Daoy (cell line): Measurements from ENCODE around the gene DHFR2. TPM values are rescaled to one million over a fixed set of nuclear protein-coding genes. Genes with fewer than 3 reads are reported as not detected.
"Not testable (repeated sequence)": the region's sequence is repeated elsewhere in the genome, so short reads cannot be mapped to it uniquely, and the experiment has no call there.

Experiments used
- DNase-seq: peaks from one replicate; pipeline ENCODE4 v3.0.0-alpha.2; 2015; ENCODE audit warnings: low read depth
- total RNA-seq: library from RNA; depleted of rRNA; stranded (reverse); fragments of >200 nt; shearing (Covaris generic); gene quantifications from 2 replicates; pipeline ENCODE4 v1.2.3, GENCODE V29; 2014; rRNA removed

The DHFR2 gene
- 2.5 and 3.5 TPM in 2 replicates for total RNA-seq

DNA sequence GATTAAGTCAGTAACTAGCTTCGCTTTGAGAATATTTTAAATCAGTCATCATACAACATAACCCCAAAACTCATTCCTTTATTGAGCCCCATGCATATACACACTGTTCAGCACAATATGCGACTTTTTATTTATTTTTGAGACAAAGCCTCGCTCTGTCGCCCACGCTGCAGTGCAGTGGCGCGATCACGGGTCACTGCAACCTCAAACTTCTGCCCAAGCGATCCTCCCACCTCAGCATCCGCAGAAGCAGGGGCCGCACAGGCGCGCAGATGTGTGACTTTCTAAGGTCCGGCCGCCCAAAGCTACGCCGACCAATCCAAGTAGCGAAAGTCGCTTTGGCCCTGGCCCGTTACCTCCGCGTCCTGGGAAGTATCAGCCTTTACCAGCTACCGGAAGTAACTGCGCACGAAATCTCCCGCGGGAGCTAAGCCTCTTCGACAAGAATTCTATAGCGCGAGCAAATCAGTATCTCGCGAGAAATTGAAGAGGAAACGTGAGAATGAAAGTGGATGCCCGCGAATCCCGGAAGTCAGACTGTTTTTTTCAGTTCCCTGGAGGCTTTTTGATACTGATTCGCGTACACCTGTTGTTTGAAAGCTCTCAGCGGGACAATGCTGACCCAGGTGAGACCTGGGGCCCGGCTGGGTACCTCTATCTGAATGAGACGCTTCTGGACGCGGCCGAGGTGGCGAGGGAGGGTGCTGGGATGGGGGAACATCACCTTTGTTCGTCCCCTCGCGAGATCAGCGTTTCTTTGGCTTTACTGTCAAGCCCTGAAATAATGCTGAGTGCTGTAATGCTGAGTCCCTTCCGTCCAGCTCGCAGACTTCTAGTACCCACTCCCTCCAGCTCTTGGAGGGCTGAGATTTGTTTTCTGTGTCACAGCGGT is at the start of gene DHFR2, which contains the start of gene NSUN3:
Gene DHFR2 (minus strand): TSS at position 404 of the 892 bp plus-strand sequence. CDS start 1,405 bp downstream, outside the sequence.
Gene NSUN3 (plus strand): TSS at position 549 of the 892 bp plus-strand sequence. CDS start 66 bp downstream, at position 615.
- DNase-seq = peak; percentile 97

DNA sequence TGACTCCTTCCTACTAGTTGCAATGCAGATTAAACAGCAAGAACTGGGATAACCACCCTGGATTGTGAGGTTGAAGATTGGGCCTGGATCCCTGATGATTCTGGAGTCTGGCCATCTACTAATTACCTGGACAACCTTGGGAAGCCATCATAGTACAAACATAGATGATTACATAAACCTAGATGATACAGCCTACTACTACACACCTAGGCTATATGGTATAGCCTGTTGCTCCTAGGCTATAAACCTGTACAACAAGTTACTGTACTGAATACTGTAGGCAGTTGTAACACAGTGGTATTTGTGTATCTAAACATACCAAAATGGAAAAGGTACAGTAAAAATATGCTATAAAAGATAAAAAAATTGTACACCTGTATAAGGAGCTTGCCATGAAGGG is 48.1 kb upstream of the DHFR2 start:
- no peak for DNase-seq

DNA sequence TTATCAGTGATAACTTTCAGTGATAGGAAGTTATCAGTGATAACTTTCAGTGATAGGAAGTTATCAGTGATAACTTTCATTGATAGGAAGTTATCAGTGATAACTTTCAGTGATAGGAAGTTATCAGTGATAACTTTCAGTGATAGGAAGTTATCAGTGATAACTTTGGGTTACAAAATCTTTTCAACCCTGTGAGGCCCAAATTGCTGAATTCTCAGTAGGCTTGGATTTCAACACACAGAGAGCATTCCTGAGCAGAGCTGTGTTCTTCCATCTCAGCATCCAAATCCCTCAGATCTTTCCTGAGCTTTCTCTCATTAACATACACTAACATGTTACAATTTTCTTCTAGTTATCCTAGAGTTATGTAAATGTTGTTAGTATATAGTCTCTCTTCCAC is 47.5 kb upstream of the DHFR2 start:
- not testable (repeated sequence) for DNase-seq

DNA sequence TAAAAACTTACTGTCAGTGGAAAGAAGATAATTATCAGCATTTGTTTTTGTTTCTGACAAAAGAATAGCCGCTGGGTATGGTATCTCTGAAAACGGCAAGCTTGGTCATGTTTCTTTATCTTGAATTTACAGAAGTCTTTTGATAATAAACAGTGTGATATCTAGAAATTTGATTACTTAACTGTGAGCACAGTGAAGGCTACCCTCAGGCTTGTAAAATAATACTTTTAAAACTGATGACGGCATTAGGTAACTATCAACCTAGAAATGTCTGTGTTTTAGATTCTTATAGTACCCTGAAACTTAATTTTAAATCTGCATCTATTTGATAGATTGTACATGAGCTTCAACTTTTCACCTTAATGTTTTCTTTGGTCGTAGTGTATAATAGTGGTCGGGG is 43.6 kb upstream of the DHFR2 start:
- no peak for DNase-seq

DNA sequence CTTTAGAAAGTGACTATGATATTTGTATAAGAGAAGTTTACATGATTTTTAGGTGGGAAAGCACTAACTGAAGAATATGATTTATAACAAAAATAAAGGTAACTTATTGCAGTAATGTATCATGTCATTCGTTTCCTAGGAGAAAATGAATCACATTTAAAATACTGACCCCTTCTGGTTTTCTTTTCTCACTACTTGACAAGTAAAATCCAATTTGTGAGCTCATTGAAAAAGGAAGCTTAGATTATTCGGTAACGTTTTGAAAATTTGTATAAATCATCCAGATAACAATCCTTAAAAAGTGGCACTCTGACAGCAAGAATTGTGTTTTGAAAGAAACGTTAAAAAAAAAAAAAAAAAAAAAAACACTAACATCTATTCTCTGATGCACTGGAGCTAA is 39.1 kb upstream of the DHFR2 start:
- DNase-seq = no peak

DNA sequence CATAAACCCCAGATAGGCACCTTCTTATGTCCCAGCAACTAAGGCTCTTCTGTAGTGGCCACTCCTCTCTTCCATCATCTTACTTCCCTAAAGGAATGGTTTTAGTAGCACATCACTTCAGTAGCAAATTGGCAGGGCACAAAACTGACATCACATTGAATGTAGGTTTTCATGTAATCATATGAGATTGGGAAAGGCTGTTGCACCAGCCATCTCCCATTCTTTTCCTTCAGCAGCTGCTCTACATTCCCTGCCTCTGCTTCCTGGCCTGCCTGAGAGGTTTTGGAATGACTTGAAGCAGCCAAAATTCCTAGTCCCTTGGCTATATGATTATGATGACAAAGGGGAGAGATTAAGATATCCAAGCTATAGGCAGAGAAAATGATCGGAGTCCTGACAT is 36.6 kb upstream of the DHFR2 start:
- DNase-seq = no peak

DNA sequence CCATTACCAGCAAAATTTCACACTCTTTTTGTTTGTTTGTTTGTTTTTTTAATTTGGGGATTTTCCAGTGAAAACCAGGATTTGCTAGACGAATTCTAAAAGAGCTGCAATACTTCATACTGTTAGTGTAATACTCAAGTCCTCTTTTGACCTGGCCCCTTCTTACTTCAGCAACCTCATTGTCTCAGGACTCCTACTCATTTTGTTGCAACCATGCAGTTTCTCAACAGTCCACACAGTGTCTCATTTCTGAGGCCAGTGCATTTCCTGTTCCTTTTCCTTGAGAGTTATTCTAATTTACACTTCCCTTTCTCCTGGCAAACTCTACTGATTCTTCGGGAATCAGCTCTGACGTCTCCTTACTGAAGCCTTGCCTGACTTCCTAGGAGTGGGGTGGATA is 35.7 kb upstream of the DHFR2 start:
- DNase-seq = no peak

DNA sequence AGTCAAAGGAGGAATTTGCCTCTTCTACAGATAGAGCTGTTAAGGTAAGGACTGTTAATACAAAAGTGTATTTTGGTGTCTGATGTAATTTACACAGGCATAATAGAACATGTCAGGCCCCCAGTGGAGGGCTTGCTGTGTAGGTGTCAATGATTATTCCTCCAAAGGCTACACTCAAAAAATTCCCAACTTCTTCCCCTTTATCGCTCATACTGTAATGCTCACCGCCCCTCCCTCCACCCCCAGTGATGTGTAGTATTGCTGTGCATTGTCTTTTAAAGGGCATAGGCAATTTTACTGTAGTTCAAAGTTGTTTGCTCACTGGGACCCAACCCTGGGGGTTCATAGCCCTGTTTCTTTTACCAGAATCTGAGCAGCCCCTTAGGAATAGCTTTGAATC is 32.4 kb upstream of the DHFR2 start:
- DNase-seq = no peak

DNA sequence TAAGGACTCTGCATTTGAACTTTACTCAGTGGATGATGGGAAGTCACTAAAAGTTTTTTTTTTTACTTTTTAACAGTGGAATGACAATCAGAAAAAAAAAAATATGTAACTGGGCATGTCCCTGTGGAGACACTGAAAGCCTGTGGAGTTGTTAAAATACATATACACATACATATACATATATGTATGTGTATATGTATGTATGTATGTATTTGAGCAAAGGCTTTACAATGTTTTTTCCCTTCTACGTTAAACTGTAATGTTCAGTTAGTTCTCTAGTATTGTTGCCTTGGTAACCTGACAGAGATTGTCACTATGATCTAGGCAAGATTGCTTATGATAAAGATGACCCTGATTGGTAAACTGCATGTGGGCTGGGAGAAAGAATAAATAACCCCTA is 30.4 kb upstream of the DHFR2 start:
- no peak for DNase-seq

DNA sequence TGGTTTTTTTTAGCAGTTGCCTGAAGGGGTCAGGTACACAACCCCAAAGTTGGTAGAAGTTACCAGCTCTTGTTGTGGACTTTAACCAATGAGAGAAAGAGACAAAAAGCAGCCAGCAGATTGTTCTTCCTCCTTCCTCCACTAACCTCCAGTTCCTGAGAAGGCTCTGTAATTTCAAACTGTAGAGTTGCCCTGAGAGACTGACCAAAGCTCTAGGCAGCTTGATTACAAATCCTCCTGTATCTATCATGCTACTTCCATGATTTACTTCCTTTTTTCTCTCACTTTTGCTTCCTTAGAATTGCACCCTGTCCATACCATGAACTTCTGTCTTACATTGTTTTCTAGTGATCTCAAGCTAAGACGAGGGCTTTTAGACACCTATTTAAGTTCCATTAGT is 29.4 kb upstream of the DHFR2 start:
- no peak for DNase-seq

DNA sequence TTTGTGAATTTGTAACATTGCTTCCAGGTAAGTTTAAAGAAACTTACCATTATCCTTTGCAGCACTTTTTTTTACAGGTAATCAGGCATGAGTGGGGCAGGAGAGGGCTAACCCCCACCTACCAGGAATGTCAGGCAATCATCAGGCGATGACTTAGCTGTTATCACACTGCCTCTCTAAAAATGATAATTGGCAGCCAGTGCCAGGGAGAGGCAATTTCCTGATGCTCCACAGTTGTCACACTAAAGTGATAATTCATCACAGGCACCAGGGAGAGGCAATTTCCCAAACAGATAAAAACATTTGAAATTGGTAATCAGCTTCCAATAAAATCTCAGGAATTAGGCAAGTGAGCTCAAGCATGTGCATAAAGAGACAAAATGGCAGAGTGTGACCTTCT is 26.4 kb upstream of the DHFR2 start:
- no peak for DNase-seq

DNA sequence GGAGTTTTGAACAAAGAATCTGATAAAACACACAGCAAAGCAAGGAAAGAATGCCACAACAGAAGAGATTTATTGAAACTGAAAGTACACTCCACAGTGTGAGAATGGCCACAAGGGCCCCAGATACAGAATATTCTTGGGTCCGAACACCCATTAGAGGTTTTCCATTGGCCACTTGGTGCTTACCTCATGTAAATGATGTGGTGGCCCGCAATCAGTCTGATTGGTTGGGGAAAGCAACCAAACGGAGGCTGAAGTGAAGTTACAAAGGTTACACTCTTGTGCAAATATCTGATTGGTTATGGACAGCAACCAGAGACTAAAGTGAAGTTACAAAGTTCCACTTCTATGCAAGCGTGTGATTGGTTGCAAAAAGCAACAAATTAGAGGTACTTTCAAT is 20.5 kb upstream of the DHFR2 start:
- no peak for DNase-seq

DNA sequence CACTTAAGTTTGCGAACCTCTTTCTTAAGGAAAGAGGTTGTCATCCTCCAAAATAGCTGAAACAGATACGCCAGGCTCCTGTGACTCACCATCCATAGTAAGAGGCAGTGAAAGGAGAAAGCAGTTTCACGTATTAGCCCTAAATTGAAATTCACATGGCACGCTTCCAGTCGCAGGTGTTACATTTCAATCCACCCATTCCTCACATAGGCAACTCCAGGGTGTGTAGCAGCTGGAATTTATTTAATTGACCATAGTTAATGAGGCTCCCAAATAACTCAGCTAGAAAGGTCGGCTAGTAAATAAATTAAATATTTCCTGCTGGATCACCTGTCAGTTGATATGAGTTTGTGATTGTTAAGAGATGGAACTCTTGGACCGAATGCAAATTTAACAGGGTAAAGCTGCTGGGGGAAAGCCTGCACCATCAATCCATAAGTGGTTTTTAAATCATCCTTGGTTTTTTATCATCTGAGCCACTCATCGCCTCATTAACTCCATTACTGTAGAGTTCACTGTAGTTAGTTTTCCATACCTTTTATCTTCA is 19.7 kb upstream of the DHFR2 start:
- peak; percentile 8 for DNase-seq

DNA sequence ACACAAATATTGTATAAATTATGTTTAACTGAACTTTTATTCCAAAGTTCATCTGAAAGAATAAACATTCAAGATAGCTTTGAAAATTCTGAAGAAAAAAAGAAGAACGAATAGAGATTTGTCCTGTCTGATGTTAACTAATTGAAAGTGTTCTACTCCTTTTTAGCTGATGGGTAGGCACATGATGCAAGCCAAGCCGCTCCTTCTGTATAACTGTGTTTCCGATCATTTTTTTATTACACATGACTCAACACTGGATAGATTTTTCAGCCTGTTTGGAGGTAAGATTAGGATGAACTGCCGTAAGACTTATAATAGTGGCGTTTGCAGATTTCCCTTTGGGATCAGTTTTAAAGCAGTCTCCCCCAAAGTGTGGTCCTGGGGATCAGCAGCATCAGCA is 19.2 kb upstream of the DHFR2 start:
- DNase-seq = no peak

DNA sequence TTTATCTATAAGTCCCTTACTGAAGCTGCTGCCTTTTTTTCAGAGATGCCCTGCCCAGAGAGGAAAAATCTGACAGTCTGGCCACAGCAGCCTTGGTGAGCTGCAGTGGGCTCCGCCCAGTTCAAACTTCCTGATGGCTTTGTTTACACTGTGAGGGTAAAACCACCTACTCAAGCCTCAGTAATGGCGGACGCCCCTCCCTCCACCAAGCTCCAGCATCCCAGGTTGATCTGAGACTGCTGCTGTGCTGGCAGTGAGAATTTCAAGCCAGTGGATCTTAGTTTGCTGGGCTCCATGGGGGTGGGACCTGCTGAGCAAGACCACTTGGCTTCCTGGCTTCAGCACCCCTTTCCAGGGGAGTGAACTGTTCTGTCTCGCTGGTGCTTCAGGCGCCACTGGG is 17.8 kb upstream of the DHFR2 start:
- not testable (repeated sequence) for DNase-seq

DNA sequence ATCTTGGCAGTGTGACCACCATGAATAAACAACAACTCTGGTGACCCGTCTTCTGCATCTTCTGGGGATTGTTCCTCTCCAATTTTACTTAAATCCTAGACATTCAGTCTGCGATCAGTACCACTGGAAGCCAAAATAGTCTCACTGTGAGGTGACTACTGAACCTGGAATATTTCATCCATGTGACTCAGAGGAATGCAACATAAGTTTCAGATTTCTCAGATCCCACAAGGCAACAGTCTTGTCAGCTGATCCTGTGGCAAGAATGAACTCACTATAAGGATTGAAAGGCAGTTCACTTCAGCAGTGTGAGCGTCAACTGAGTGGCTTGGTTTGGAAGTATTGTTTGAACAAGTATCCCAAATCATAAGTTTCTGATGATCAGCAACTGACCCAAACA is 13.3 kb upstream of the DHFR2 start:
- no peak for DNase-seq

DNA sequence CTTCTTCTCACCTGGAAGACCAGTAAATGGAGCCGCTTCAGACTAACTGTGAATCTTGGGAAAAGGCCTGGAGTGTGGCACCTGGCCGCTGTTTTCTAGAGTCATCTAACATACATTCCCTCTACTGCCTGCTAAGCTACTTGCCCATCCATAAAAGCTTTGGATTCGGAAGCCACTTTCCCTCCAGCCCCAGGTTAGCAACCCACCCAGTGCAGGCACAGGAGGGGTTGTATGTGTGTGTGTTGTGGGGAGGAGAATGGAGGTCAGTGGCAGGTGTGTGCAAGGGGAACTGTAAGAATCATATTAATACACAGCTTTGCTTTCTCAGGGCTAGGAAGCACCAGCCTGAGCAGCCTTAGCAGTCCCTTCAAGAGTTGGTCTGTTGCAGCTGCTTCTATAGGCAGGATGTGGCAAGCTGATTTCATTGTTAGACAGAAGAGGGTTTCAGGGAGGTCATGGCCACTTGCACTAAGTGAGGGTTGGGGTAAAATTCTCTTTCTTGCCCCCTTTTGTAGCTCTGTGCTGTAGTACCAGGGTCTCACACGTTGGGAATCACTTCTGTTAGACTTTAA is 9.1 kb upstream of the DHFR2 start:
- no peak for DNase-seq

DNA sequence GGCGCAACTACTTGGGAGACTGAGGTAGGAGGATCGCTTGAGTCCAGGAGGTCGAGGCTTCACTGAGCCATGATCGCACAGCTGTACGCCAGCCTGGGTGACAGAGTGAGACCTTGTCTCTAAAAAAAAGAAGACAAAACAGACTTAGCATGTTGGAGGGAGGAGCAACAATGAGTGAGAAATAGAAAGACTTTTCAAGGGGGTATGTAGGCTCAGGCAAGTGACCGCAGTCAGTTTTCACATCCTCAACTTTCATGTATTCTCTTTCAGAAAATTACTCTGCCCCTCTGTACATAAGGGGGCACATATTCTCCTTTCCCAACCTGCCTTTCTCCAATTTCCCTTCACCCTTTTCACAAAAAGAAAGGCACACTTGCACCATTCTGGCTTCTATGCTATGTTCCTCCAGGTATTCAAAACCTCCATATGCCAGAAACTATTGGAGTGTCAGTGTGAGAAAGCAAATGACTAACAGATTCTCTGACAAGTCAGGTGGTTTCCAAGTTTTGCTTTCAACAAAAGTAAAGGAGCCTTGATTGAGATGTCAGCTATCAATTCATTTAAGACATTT is 7.7 kb upstream of the DHFR2 start:
- DNase-seq = no peak

DNA sequence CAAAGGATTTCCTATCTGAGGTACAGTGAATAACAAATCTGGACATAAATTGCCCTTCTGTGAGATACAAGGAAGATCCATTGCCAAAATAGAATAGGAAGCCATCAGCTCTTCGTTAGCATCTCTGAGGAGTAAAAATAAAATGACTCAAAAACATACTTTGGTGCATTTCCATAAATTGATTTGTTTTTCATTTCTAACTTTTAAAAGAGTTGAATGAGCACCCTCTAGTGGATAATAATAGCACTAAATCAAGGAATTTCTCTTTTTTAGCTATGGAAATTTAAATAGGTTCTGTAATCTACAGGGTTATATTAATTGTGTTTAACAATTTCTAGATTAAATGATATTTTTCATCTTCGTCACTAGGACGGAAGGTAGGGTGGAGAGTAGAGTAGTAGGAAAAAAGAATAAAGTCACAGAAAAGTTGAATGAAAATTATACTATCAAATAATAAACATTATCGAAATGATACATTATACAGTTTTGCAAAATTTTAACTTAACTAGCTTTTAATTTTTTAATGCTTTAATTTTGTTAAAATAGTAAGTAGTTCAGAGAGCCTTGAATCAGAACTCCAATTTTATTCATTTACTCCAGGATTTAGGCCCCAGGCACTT is 6.6 kb upstream of the DHFR2 start:
- no peak for DNase-seq

DNA sequence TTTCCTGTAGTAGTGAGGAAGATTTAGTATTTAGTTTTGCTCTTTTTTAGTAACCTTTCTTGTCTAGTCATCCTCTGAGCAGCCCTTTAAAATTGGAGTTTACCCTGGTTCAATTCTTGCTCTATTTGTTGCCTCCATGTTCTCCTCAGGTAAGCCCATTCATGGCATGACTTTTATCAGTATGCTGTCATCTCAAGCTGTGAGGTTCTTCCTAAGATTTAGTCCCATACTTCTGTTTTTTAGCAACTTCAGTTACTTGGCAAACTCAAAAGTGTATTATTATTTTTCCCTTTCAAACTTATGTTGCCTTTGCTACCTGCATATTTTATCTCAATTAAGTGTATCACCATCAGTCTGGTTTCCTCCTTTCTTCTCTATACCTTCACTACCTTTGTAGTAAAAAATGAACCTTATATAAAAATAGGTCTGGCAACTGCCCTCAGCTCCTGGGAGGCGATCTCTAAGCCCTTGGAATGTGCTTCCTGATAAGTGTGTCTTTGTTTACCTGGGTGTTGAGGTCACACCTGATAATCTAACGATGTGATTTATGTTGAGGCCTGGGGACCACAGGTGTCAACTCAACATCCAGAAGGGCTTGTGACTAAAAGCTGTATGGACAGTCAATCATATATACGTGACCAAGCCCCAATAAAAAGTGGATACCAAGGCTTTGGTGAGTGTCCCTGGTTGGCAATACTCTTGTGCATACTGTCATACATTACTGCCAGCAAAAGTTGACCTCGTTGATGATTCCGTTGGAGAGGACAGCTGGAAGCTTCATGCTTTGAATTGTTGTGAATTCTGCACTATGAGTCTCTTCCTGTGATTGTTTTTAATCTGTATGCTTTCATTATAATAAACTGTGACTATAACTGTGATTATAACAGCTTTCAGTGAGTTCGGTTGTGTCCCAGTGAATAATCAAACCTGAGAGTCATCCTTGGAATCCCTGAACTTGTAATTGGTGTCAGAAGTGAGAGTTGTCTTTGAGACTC is 4.1 kb upstream of the DHFR2 start:
- DNase-seq = no peak
